Measurements from ENCODE around the gene HEBP1.
A peak's percentile ranks its signal among the peaks of the same experiment; 100 is the strongest.

The HEBP1 gene

DNA sequence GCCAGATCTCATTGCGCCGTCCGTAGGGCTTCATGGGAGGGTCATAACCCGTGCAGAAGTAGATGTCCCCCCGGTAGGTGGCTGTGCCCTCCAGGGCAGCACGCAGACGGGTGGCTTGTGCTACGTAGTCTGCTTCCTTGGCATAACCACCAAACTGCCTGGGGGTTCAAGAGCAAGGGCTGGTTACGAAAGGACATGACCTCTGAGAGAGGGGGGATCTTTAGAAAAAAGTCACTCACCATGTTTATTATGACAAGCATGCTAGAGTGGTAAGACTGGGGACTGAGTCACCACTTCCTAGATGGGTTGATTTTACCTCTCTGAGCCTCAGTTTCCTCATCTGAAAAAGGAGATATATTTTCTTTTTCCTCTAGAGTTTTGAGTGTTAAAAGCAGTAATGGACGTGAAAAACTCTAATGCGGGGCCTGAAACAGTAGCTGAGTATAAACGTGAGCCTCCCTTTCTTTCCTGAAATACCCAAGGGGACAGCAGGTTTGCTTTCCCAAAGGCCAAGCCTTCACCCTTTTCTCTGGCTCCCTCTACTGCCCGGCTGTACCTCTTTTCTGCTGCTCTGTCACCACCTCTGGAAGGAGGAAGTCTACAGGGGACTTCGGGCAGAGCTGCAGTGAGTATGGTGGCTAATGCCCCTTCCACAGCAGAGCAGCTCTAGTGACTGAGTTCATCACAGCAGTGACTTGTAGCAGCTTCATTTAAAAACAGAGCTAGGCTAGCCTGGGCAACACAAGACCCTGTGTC is 24.6 kb downstream of the HEBP1 start:
- H3K4me3 ChIP-seq (ENCODE audit: low read depth, low read length) = no peak overlapping the region
- no peak for DNase-seq (ENCODE audit: low read depth)
- TF ChIP-seq, protein P1, sequence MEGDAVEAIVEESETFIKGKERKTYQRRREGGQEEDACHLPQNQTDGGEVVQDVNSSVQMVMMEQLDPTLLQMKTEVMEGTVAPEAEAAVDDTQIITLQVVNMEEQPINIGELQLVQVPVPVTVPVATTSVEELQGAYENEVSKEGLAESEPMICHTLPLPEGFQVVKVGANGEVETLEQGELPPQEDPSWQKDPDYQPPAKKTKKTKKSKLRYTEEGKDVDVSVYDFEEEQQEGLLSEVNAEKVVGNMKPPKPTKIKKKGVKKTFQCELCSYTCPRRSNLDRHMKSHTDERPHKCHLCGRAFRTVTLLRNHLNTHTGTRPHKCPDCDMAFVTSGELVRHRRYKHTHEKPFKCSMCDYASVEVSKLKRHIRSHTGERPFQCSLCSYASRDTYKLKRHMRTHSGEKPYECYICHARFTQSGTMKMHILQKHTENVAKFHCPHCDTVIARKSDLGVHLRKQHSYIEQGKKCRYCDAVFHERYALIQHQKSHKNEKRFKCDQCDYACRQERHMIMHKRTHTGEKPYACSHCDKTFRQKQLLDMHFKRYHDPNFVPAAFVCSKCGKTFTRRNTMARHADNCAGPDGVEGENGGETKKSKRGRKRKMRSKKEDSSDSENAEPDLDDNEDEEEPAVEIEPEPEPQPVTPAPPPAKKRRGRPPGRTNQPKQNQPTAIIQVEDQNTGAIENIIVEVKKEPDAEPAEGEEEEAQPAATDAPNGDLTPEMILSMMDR (IDR thresholded peaks at IDR 0.05; ENCODE audit: control insufficient read depth, extremely low read depth, insufficient read depth) = peak; percentile 77

GRCh38 chr12:12974211-12974610 is 25.9 kb downstream of the HEBP1 start:
- TF ChIP-seq, protein P1 (IDR thresholded peaks at IDR 0.05; ENCODE audit: control insufficient read depth, extremely low read depth, insufficient read depth) = no peak
- no peak for DNase-seq (ENCODE audit: low read depth)
- H3K4me3 ChIP-seq (ENCODE audit: low read depth, low read length) = no peak overlapping the region

- TF ChIP-seq, protein P1 (IDR thresholded peaks at IDR 0.05; ENCODE audit: control insufficient read depth, extremely low read depth, insufficient read depth) = no peak
- H3K4me3 ChIP-seq (ENCODE audit: low read depth, low read length) = no peak overlapping the region
- no peak for DNase-seq (ENCODE audit: low read depth)
Measured at GRCh38 chr12:12973019-12973418, 27.0 kb downstream of the HEBP1 start.

DNA sequence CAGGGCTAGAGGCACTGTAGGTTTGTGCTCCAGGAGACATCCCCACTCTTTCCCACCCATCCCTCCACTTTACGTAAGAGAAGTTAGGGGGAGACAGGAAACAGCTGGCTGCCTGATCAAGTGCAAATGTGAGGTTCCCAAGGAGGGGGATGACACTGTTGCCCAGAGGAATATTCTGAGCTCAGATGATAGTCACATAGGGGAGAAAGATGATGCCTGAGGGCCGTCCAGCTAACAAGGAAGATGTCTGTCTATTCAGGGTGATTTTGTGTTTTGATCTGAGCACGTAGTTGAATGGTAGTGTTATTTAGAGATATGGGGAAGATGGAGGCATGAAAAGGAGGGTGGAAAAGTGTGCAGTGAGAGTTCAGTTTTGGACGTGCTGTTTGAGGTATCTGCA is 34.2 kb downstream of the HEBP1 start:
- TF ChIP-seq, protein P1 (IDR thresholded peaks at IDR 0.05; ENCODE audit: control insufficient read depth, extremely low read depth, insufficient read depth) = no peak
- H3K4me3 ChIP-seq (ENCODE audit: low read depth, low read length) = no peak overlapping the region
- DNase-seq (ENCODE audit: low read depth) = no peak

DNA sequence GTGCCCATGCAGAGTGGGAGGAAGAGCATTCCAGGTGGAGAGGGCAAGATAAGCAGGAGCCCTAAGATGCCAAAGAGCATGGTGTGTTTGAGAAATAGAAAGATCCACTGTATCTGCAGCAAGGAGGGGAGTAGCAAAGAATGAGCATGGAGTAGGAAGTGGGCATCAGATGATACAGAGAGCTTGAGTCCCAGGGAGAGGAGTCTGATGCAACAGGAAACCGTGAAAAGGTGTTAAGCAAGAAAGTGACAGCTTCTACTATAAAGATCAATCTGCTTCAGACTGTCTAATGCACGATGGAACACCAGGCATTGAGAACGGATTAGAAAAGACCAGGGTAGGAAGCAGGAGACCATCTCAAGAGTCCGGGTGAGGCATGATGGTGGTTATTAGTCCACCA is 35.8 kb downstream of the HEBP1 start:
- no peak overlapping the region for H3K4me3 ChIP-seq (ENCODE audit: low read depth, low read length)
- TF ChIP-seq, protein P1 (IDR thresholded peaks at IDR 0.05; ENCODE audit: control insufficient read depth, extremely low read depth, insufficient read depth) = no peak
- DNase-seq (ENCODE audit: low read depth) = no peak

- DNase-seq (ENCODE audit: low read depth) = no peak
- TF ChIP-seq, protein P1 (IDR thresholded peaks at IDR 0.05; ENCODE audit: control insufficient read depth, extremely low read depth, insufficient read depth) = no peak
- no peak overlapping the region for H3K4me3 ChIP-seq (ENCODE audit: low read depth, low read length)
Measured at GRCh38 chr12:12960639-12961209, 39.3 kb downstream of the HEBP1 start.
